ENCODE measurements around the gene S100A7A.

S100A7A gene

GRCh38 chr1:153437236-153437635, 20.9 kb downstream of the S100A7A start:
- H3K4me1 ChIP-seq, result no peaks in the 10 kb centered on the region
- H3K36me3 ChIP-seq, result no peaks in the 10 kb centered on the region
- no peak for DNase-seq
- no peak for TF ChIP-seq CTCF (IDR thresholded peaks at IDR 0.05)
- peaks cover 0 to 8% of the 10 kb centered on the region in 2 donors for H3K27me3 ChIP-seq
- intact Hi-C loops (cut with DNase I; ENCODE audit: low total_unique reads), result no loop called here
- no peaks in the 10 kb centered on the region for H3K9me3 ChIP-seq
- no peak overlapping the region for H3K4me3 ChIP-seq
- H3K27ac ChIP-seq, result no peak overlapping the region

DNA sequence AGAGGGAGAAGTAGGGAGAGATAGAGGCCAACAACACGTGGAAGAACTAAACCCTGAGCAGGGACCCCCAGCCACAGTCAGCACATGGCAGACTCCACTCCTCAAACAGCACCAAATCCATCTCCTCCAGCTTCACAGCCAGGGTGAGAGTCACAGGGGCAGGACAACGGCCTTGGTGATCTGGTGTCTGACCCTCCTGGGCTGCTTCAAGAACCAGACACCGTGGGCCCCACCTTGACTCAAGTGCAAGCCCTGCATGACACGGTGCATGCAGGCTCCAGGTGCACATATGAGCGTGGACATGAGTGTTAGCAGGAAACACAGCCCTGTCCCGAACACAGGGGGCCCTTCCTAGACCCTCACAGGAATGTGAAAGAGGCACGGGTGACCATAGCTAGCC, 22.3 kb downstream of the S100A7A start:
- H3K4me3 ChIP-seq, result no peak overlapping the region
- H3K36me3 ChIP-seq, result no peaks in the 10 kb centered on the region
- H3K27me3 ChIP-seq, result peaks cover 0 to 8% of the 10 kb centered on the region in 2 donors
- TF ChIP-seq CTCF (IDR thresholded peaks at IDR 0.05), result no peak
- no peak overlapping the region for H3K27ac ChIP-seq
- no peaks in the 10 kb centered on the region for H3K9me3 ChIP-seq
- DNase-seq, result no peak
- no peaks in the 10 kb centered on the region for H3K4me1 ChIP-seq
- intact Hi-C loops (cut with DNase I; ENCODE audit: low total_unique reads), result no loop called here

GRCh38 chr1:153439273-153439672, 23.0 kb downstream of the S100A7A start:
- H3K36me3 ChIP-seq, result no peaks in the 10 kb centered on the region
- DNase-seq, result no peak
- H3K4me3 ChIP-seq, result no peak overlapping the region
- TF ChIP-seq CTCF (IDR thresholded peaks at IDR 0.05), result no peak
- no peaks in the 10 kb centered on the region for H3K9me3 ChIP-seq
- H3K4me1 ChIP-seq, result no peaks in the 10 kb centered on the region
- no peak overlapping the region for H3K27ac ChIP-seq
- H3K27me3 ChIP-seq, result peaks cover 0 to 14% of the 10 kb centered on the region in 2 donors
- intact Hi-C loops (cut with DNase I; ENCODE audit: low total_unique reads), result no loop called here

DNA sequence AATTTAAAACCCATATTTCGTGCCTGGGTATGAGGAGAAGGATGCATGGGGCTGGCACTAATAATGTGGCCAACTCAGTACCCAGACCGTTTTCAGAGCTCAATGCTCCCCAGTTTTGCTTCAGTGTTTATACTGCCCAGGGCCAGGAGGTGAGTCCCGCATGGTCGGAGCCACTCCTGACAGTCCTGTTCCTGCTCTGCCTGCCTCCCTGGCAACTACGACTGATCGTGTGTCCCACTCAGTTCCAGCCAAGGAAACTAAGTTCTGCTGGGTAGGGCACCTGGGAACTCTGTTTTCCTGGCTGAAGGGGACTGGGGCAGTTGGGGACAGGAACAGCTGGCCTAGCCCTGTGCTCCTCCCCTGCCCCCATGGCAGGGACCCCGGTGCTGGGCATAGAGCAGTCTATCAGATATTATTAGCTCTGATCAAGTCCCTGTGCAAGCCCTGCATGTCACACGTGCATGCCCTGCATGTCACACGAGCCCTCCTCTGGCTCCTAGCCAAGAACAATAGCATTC, 25.0 kb downstream of the S100A7A start:
- intact Hi-C loops (cut with DNase I; ENCODE audit: low total_unique reads), result no loop called here

GRCh38 chr1:153443486-153443885, 27.2 kb downstream of the S100A7A start:
- intact Hi-C loops (cut with DNase I; ENCODE audit: low total_unique reads), result no loop called here
- no peak overlapping the region for H3K4me3 ChIP-seq
- peaks cover 0 to 11% of the 10 kb centered on the region in 2 donors for H3K27me3 ChIP-seq
- DNase-seq, result no peak
- no peaks in the 10 kb centered on the region for H3K4me1 ChIP-seq
- no peaks in the 10 kb centered on the region for H3K36me3 ChIP-seq
- no peak overlapping the region for H3K27ac ChIP-seq
- no peaks in the 10 kb centered on the region for H3K9me3 ChIP-seq
- TF ChIP-seq CTCF (IDR thresholded peaks at IDR 0.05), result no peak

More for the DNA sequence above, 25.0 kb downstream of the S100A7A start:
- Histone ChIP-seq H3K27ac (no peak overlapping the region), H3K9me3 (no peaks in the 10 kb centered on the region), H3K4me1 (no peaks in the 10 kb centered on the region), H3K27me3 (peaks cover 0 to 12% of the 10 kb centered on the region in 2 donors), H3K36me3 (no peaks in the 10 kb centered on the region), H3K4me3 (no peak overlapping the region)
- TF ChIP-seq CTCF (IDR thresholded peaks at IDR 0.05), result no peak
- no peak for DNase-seq

- Histone ChIP-seq H3K4me3 (no peak overlapping the region), H3K4me1 (no peaks in the 10 kb centered on the region), H3K27me3 (peaks cover 0 to 11% of the 10 kb centered on the region in 2 donors), H3K36me3 (no peaks in the 10 kb centered on the region), H3K9me3 (no peaks in the 10 kb centered on the region), H3K27ac (no peak overlapping the region)
- DNase-seq, result no peak
- no peak for TF ChIP-seq CTCF (IDR thresholded peaks at IDR 0.05)
- intact Hi-C loops (cut with DNase I; ENCODE audit: low total_unique reads), result no loop called here
Observed at GRCh38 chr1:153444078-153444477, 27.8 kb downstream of the S100A7A start.
